HG03280 (cell line): Measurements from ENCODE around the gene PNKD.
"Not testable (repeated sequence)": the region's sequence is repeated elsewhere in the genome, so short reads cannot be mapped to it uniquely, and the experiment has no call there.

Experiments
- ATAC-seq: cut with Tn5 transposase; IDR thresholded peaks from one replicate; pipeline ENCODE4 v1.9.1; 2021; ENCODE audit warnings: mild to moderate bottlenecking, moderate library complexity; ENCODE audit not compliant: unreplicated experiment

PNKD gene

GRCh38 chr2:218272531-218273212 lies 2.4 kb downstream of the PNKD start:
- no peak for ATAC-seq

- ATAC-seq, result not testable (repeated sequence)
Observed at GRCh38 chr2:218273214-218273907, 3.0 kb downstream of the PNKD start.

GRCh38 chr2:218273908-218274249 lies 3.6 kb downstream of the PNKD start:
- ATAC-seq, result no peak

- no peak for ATAC-seq
Observed at GRCh38 chr2:218274586-218274985, 4.3 kb downstream of the PNKD start.

- no peak for ATAC-seq
Observed at GRCh38 chr2:218275371-218276072, 5.2 kb downstream of the PNKD start.

- ATAC-seq, result no peak
Observed at GRCh38 chr2:218276986-218277755, 6.9 kb downstream of the PNKD start.

- ATAC-seq, result no peak
Observed at GRCh38 chr2:218277921-218278320, 7.6 kb downstream of the PNKD start.

- ATAC-seq, result no peak
Observed at GRCh38 chr2:218278531-218279360, 8.4 kb downstream of the PNKD start.

GRCh38 chr2:218280260-218280870 lies 10.0 kb downstream of the PNKD start:
- ATAC-seq, result no peak

GRCh38 chr2:218281449-218281848 lies 11.1 kb downstream of the PNKD start:
- no peak for ATAC-seq

- no peak for ATAC-seq
Observed at GRCh38 chr2:218282173-218282991, 12.1 kb downstream of the PNKD start.

- ATAC-seq, result peak; percentile 63
Observed at GRCh38 chr2:218284106-218284811, 13.9 kb downstream of the PNKD start.

GRCh38 chr2:218285604-218286003 lies 15.3 kb downstream of the PNKD start:
- no peak for ATAC-seq

GRCh38 chr2:218286570-218287459 lies 16.5 kb downstream of the PNKD start:
- ATAC-seq, result peak; percentile 67

- no peak for ATAC-seq
Observed at GRCh38 chr2:218289639-218290315, 19.5 kb downstream of the PNKD start.

- peak; percentile 28 for ATAC-seq
Observed at GRCh38 chr2:218290316-218291261, 20.3 kb downstream of the PNKD start.
